Stimulated activated CD8-positive, alpha-beta memory T cell treated with anti-CD3 and anti-CD28 coated beads, Interleukin-15, amount 100 ng/mL, for 1 hour (primary cell): Measurements from ENCODE around the gene GNA14.
"Not testable (repeated sequence)": the region's sequence is repeated elsewhere in the genome, so short reads cannot be mapped to it uniquely, and the experiment has no call there.

Source experiments
- DNase-seq: peaks from one replicate; pipeline ENCODE4 v3.0.0-alpha.2; 2020; ENCODE audit warnings: low read depth

GNA14 gene

DNA sequence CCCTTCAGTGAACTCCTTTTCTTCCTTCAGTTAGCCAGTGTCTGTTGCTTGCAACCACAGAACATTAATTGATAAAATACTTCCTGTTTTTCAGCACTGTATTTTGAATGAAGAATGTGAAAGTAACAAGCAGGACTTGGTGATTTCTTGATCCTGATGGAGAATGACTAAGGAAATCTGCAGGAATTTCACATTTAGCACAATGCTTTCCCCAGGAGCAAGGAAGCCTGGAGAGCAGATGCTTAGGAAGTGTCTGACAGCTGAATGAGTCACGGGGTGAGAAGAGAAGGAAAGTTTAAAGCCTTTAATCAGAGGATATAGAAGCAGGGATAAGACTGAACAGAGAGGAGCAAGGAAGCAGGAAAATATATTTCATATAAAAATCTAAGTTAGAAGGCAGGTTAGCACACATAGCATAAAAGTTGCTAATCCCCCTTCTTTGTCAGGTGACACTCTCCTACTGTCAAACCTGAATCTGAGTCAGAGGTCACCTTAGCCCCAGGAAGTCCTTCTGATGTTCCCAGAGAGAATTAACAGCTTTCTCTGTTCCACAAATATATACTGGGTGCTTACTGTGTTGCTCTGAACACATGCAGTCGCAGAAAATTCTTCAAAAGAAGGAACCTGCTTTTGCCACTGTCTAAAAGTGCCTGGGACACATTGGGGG lies 59.7 kb downstream of the GNA14 start:
- DNase-seq = no peak

DNA sequence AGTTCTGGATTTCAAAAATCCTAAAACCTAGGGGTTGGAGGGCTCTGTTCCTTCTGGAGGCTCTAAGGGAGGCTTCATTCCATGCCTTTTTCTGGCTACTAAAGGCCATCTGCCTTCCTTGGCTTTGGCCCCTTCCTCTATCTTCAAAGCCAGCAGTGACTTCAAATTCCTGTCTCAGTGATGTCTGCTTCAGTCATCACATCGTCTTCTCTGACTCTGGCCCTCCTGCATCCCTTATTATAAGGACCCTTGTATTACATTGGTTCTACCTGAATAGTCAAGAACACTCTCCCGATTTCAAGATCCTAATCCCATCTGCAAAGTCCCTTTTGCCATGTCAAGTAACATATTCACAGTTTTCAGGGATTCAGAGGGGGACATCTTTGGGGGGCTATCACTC lies 60.3 kb downstream of the GNA14 start:
- DNase-seq = no peak

DNA sequence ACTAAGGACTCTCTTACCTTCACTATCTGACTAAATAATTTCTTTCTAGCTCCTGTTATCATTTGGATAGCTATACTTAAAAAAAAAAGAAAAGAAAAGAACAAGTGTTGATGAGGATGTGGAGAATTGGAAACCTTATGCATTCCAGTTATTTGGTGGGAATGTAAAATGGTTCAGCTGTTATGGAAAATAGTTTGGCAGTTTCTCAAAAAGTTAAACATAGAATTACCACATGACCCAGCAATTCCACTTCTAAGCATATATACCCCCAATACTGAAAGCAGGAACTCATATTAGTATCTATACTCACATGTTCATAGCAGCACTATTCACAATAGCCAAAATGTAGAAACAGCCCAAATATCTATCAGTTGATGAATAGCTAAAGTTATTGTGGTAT lies 61.1 kb downstream of the GNA14 start:
- DNase-seq = no peak

DNA sequence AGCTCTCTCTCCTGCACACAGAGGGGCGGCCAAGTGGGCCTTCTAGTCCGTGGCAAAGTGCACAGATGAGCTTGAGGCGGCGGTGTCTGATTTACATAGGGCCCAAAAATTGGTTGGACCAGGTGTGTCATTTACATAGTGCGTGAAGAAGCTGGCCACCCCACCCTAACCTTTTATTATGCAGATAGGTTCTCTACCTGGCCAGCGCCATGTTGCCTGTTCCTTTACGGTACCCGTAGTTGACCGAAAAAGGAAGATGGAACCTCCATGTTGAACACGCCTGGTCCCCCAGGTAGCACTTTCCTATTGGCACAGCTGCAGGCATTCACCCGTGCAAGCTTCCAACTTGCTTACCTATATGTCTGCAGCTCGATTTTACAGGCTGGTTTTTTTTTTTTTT lies 61.5 kb downstream of the GNA14 start:
- DNase-seq = no peak

DNA sequence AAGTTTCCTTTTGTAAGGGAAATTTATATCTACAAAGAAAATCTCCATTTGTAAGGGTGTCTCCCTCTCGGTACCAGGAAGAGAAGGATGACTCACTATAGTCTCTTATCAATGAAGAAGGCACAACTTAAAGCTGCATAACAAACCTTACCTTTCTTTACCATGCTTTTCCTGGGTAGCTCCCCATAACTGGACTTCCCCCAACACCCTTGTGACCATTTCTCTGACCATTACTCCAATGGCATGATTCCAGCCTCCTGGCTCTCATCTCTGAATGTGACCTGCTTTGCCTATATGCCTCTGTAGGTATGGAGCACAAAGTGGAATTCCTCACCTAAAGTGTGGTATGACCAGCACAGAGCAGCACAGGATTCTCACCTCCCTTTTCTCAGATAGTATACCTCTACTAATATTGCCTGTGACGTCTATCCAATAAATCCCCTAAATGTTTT lies 62.8 kb downstream of the GNA14 start:
- no peak for DNase-seq

DNA sequence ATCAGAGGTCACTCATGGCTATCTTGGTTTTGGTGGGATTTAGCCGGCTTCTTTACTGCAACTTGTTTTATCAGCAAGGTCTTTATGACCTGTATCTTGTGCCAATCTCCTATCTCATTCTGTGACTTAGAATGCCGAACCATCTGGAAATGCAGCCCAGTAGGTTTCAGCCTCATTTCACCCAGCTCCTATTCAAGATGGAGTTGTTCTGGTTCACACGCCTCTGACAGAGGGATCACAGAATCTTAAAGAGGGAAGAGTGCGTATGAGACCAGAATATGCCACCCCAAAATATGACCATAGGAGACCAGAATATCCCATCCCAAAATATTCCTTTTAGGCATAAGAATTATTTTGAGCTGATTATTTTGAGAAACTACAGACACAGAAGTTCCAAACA lies 63.2 kb downstream of the GNA14 start:
- not testable (repeated sequence) for DNase-seq

DNA sequence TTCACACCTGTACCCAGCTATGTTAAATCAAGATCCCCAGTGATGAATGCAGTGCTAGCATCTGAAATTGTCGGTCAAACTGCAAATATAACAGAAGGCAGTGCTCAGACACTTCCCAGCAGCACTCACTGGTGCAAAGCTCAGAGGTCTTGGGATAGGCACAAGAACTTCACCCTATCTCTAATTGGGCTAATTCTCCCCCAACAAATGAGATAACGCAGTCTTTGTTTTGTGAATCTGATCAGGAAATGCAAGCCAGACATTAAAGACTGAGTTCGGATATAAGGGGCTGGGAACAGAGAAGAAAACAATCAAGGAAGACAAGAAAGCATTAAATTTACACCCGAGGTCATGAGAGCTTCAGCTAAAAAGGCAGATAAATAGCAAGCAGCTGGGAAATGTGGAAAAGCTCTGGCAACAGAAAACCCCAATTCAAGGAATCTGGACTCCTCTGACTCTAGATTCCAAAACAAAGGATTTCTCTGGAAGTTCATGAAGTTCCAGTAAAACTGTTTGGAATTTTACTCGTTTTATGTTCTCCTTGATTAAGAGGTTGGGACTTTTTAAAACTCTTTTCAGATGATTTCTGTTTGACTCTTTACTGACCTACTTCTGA lies 65.1 kb downstream of the GNA14 start:
- DNase-seq = no peak

DNA sequence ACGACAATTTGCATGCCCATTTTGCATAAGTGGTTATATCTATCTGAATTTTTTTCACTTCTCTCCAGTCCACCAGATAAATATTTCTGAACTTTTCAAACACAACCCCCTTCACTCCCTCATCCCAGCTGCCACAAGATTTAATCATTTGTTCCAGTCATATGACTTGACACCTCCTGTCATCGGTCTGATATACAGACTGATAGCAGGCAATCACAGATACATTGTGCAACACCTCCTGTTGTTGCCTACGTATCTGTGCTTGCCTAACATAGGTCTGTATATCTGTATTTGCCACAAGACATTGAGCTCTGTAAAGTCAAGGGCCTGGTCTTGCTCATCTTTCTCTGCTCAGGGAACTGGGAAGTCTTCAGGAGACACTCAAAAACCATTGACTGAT lies 65.6 kb downstream of the GNA14 start:
- no peak for DNase-seq

DNA sequence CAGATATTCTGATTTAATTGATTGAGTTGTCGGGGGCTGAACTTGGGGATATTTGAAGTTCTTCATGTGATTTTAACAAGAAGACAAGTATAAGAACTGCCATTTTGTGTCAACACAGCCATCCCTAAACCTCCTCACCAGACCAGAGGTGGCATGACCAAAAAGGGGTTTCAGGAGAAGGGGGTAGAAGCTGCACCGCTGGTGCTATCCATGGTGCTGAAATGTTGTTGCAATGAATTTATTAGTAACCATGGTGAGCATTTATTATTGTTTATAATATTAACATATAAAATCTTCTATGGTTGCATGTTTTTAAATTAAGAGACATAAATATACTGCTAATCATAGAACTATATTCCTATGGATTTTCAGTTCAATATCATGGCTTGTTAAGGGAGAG lies 72.3 kb downstream of the GNA14 start:
- DNase-seq = no peak

DNA sequence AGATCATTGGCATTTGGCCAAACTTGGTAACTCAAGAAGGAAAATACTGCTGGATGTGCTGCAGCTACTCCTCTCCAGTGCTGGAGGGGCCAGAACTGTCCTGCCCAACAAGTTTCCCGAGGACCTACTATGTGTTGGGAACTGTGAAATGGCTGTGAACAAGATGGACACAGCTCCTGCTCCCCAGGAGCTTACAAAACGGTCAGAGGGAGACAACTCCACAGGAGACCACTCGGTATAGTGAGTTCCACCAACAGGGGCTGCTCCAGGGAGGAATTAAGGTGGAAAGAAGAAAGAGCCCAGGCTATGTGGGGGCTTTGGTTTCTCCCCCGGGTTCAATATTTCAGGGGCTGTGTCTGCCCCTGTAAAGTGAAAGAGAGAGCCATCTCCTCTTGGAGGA lies 78.8 kb downstream of the GNA14 start:
- no peak for DNase-seq

DNA sequence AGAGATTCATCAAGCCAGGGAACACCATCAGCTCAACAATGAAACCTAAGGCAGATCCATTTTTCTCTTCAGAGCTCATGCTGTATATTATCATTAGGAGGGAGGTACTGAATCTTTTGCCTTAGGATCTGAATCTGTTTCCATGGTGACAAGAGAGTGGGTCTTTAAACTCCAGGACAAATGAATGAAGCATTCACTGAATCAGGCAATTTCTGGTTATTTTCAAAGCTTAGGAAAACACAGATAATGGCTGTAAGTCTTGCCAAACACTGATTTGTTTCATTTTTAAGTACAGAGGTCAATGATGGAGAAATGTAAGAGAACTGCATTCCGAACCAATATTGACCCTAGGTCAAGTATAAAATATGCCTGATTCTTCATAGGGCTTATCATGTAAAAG lies 84.9 kb downstream of the GNA14 start:
- DNase-seq = no peak

DNA sequence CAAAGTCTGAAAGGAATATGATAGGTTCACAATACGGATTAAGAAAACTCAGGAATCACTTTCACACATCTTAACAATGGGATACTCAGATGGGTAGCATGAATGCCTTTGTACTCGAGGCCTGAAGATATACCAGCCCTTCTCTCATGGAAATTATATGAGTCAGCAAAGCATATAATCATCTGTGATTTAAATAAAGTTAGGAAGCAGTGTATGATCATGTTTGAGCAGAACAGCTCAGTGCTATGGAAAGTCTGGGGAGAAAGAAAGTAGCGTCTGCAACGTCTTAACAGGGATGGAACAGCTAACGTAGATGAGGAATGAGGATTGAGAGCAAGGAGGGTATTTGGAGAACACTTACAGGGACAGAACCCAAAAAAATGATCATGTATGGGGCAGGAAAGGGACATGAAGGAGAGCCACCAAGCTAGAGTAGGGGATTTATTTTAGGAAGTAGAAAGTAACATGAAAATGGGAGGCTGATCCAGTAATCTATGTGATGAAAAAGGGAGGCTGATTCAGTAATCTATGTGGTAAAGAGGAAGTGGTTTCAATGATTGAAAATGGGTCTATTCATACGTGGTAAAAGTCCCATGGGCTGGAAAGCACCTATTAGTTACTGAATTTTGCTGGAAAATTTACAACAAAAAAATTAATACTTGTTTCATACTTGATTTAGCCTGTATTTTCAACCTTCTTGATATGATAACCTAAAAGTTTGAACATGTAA lies 85.9 kb downstream of the GNA14 start:
- DNase-seq = no peak

DNA sequence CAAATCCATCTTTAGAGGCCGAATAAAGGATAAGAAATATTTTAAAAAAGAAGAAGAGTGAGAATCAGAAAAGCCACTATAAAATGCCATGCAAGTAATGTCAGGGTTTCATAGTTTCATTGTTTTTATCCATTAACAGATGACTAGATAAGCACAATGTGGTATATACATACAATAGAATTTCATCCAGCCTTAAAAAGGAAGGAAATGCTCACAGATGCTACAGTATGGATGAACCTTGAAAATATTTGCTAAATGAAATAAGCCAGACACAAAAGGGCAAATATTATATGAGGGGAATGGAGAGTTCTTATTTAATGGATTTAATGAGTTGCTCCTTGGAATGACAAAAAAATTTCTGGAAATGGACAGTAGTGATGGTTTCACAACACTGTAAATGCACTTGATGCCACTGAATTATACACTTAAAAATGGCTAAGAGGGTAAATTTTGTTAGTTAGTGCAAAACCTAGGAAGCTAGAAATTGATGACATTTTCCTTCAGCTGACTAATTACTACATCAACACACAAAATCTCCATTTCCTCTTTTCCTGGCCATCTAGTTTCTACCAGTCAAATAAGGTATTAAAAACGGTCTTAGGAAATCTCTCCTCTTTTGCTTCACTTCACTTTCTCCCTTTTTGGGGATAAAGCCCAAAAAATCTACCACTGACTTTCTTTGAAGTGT lies 86.6 kb downstream of the GNA14 start:
- DNase-seq = no peak

DNA sequence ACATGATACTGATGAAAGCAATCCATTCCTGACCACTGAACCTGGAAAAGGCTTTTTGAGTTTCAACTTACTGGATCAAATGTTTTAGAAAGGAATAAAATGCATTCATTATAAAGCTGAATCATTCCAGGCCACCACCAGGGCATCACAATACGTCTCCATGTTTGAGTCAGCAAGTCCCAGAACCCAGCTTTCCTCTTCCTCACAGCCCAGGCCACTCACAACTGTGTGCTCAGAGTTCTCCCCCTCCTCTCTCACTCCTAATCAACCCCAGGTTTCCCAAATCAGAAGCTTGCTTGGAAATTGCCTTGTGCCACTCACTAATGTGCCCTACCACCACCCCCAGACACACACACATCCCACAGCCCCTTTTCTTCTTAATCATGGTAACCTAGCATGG lies 91.7 kb downstream of the GNA14 start:
- DNase-seq = no peak

DNA sequence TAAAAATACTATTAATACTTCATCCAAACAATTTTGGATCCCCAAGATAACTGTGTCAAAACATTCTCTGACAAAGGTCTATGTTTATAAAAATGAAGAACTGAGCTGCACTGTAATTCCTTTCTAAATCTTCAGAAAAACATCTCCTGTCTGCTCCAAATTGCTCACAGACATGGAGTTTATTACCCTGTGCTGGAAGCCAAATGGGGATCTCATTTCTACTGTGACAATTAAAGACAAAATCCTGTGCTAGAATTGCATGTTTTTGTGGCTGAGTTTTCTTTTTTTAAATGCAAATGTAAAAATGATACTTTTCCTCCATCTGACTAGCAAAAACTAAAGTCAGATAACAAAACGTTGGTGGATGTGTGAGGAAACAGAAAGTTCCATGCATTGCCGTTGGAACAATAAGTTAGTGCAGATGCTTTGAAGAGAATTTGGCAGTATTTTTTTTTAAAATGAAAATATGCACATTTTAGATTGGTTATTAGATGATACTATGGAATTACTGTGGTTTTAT lies 93.5 kb downstream of the GNA14 start:
- DNase-seq = no peak

DNA sequence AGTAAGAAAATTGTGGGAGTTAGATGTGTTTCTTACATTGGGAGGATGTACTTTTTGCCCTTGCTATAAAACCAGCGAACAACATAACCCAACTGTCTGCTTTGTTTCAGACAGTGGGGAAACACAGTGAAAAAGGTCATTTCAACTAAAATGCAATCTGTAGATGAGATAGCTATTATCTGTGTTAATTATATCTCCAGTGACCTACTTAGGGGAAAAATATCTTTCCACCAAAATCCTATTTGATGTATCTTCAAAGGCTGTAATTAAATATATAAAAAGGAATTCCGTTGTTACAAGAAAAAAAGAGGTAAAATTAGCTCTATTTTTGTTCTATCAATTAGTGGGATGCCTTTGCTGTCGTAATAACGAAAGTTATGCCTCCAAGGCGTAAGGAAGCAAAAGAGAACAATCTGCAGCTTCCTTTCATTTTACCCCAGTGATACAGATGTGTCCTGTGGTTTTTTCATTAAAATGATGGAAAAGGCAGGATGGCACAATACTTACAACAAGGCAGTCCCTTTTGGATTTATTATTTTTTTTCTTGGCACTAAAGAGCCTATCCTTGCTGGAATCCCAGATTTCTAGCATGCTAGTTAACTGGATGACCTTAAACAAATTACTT lies 100.9 kb downstream of the GNA14 start:
- DNase-seq = no peak

DNA sequence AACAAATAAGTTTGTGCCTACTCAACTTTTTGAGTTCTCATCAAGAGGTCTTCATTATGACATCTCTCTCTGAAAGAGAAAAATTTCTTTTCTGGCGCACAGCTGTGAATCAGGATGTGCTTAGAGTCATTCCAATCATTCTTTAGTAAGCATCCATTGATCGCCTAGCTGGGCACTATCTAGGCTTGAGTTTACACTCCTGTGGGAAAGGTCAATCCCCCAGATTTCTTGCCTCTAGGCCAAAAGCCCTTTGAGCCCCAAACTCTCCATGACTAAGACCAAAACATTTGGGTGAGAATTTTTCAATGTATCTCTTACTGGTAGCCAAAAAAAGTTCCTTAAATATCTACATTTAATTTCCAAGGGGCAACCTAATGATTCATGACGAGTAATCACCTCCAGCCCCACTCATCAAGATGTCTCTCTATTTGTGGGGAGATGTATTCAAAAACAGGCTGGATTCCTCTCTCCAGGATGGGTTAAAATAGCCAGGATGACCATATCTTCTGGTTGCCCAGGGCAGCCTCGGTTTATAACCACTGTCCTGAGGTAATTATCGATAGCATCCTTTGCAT lies 101.7 kb downstream of the GNA14 start:
- no peak for DNase-seq

DNA sequence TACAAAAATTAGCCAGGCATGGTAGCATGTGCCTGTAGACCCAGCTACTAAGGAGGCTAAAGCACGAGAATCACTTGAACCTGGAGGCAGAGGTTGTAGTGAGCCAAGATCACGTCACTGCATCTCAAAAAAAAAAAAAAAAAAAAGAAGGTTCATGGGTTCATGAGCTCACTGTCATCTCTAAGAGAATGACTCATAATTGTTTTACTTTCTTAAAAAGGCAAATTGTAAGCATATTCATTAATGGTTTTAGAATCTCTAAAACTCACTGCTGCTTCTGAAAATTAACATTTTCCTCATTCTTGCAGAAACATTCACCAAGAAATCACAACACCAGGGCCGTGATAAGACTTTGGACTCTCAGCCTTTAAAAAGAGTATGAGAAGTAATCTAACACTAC lies 103.6 kb downstream of the GNA14 start:
- no peak for DNase-seq

DNA sequence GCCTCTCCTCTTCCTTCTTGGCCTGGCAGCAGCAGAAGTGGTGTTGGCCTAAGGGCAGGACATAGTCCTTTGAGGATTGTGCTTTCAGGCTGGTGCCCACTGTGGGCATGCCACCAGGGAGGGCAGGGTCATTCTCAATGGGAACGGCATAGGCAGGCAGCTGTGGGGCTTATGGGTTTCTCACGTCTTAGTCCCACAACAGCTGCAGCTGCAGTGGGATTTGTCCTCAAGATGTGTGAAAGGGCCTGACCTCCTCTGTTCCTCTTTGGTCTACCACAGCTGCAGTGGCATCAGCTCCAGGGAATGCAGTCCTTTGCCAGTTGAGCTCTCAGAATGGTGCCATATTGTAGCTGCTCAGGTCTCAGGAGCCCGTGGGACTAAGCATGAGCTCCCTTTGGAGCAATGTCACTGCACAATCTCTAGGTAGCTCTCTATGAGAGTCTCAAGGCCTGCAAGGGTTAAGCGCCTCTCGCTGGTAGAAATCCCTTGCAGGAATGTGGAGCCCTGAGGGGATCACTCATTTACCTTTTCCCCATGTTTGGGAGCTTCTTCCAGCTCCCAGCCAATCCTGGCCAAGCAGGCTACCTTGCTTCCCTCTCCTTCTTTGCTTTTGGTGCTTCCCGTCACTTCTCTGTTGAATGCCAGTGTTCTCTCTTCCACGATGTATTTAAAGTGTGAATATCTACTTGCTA lies 104.8 kb downstream of the GNA14 start:
- DNase-seq = no peak

DNA sequence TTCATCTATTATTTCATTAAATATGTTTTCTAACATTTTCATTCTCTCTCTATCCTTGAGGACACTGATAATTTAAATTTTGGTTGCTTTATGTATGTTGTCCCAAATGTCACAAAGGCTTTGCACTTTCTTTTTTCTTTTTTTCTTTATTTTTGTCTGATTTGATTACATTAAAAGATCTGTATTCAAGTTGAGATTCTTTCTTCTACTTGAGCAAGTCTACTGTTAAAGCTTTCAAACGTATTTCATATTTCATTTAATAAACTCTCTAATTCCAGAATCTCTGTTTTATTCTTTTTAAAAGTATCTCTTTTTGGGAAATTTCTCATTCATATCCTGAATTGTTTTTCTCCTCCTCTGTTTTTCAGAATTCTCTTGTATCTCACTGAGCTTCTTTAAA lies 106.5 kb downstream of the GNA14 start:
- no peak for DNase-seq

DNA sequence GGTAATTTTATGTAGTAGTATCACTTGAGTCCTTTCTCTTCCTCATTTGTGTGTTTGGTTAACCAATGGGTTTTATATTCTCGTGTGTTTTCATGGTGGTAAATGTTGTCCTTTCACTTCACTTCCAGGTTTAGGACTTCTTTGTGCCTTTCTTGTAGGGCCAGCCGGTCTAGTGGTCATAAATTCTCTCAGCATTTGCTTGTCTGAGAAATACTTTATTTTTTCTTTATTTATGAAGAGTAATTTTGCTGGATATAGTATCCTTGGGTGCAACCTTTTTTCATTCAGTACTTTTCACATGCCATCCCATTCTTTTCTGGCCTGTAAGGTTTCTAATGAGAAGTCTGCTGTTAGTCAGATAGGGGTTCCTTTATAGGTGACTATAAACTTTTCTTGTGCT lies 107.1 kb downstream of the GNA14 start:
- no peak for DNase-seq
